Measurements from ENCODE around the gene RPL28.

DNA sequence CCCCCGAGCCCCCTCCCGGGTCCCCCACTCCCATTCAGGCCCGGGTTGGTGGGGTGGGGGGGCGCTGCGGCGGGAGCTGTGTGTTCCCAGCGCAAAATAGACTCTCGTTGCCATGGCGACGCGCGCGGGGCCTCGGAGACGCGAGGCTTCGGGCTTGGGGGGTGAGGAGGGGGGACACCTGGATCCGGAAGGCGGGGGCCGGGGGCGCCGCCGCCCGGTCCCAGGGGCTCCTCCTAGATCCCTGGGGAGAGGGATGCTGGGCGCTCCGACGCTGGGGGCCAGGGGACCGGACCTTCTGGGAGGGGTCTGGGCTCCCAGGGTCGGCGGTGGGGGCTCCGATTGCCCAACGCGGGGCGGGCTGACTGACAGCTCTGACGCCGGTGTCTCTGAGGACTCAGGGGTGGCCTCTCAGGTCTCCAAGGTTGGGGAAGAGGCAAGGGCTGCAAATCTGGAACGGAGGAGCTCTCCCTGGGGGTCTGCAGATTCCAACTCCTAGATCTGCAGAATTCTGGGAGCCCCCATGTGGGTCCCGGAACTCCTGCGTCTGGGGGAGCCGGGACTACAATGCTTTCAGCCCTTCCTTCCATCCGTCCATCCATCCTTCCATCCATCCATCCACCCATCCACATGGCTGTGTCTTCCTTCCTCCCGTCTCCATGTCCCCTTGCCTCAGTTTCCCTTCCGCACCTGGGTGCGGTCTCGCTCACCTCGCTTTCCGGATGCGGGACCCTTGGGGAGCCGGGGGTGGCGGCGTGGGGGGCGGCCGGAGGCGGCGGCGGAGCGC lies 66.4 kb downstream of the RPL28 start:
- TF ChIP-seq, protein P1, sequence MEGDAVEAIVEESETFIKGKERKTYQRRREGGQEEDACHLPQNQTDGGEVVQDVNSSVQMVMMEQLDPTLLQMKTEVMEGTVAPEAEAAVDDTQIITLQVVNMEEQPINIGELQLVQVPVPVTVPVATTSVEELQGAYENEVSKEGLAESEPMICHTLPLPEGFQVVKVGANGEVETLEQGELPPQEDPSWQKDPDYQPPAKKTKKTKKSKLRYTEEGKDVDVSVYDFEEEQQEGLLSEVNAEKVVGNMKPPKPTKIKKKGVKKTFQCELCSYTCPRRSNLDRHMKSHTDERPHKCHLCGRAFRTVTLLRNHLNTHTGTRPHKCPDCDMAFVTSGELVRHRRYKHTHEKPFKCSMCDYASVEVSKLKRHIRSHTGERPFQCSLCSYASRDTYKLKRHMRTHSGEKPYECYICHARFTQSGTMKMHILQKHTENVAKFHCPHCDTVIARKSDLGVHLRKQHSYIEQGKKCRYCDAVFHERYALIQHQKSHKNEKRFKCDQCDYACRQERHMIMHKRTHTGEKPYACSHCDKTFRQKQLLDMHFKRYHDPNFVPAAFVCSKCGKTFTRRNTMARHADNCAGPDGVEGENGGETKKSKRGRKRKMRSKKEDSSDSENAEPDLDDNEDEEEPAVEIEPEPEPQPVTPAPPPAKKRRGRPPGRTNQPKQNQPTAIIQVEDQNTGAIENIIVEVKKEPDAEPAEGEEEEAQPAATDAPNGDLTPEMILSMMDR (IDR thresholded peaks at IDR 0.05): no peak
- TF ChIP-seq POLR2A (IDR thresholded peaks at IDR 0.05): no peak
- TF ChIP-seq EP300 (IDR thresholded peaks at IDR 0.05): no peak

Data from ovary (tissue), 3 donors.